GM21786 (cell line): ENCODE results near the gene CDHR5.

Experiments
- ATAC-seq: cut with Tn5 transposase; IDR thresholded peaks from one replicate; pipeline ENCODE4 v1.9.1; 2021; ENCODE audit not compliant: unreplicated experiment

Gene CDHR5

GRCh38 chr11:611001-611996, 13.5 kb downstream of the CDHR5 start:
- no peak for ATAC-seq

- no peak for ATAC-seq
Measured at GRCh38 chr11:610146-610801, 14.5 kb downstream of the CDHR5 start.

- ATAC-seq, result no peak
Measured at GRCh38 chr11:609341-609811, 15.4 kb downstream of the CDHR5 start.

GRCh38 chr11:608791-609251, 15.9 kb downstream of the CDHR5 start:
- ATAC-seq, result no peak

GRCh38 chr11:607971-608659, 16.6 kb downstream of the CDHR5 start:
- no peak for ATAC-seq

- ATAC-seq, result no peak
Measured at GRCh38 chr11:607020-607780, 17.6 kb downstream of the CDHR5 start.

GRCh38 chr11:606245-606644, 18.5 kb downstream of the CDHR5 start:
- ATAC-seq, result no peak

- ATAC-seq, result no peak
Measured at GRCh38 chr11:605286-606129, 19.2 kb downstream of the CDHR5 start.

- ATAC-seq, result no peak
Measured at GRCh38 chr11:603154-603553, 21.6 kb downstream of the CDHR5 start.

GRCh38 chr11:601573-602245, 23.0 kb downstream of the CDHR5 start:
- ATAC-seq, result no peak

- no peak for ATAC-seq
Measured at GRCh38 chr11:598005-598680, 26.6 kb downstream of the CDHR5 start.

- no peak for ATAC-seq
Measured at GRCh38 chr11:597166-597725, 27.5 kb downstream of the CDHR5 start.

GRCh38 chr11:596374-596773, 28.4 kb downstream of the CDHR5 start:
- ATAC-seq, result no peak

- ATAC-seq, result no peak
Measured at GRCh38 chr11:595400-595799, 29.4 kb downstream of the CDHR5 start.

GRCh38 chr11:593347-593746, 31.4 kb downstream of the CDHR5 start:
- ATAC-seq, result no peak

GRCh38 chr11:592918-593317, 31.8 kb downstream of the CDHR5 start:
- no peak for ATAC-seq

GRCh38 chr11:592501-592900, 32.3 kb downstream of the CDHR5 start:
- no peak for ATAC-seq

GRCh38 chr11:590997-591396, 33.8 kb downstream of the CDHR5 start:
- ATAC-seq, result no peak
